ENCODE results near the gene UFM1.

GRCh38 chr13:38384171-38384570 is 34.5 kb downstream of the UFM1 start:
- TF ChIP-seq CTCF (IDR thresholded peaks at IDR 0.05) (no peak), POLR2A (IDR thresholded peaks at IDR 0.05) (no peak), POLR2AphosphoS5 (IDR thresholded peaks at IDR 0.05) (no peak), EP300 (IDR thresholded peaks at IDR 0.05; ENCODE audit: low read depth) (no peak)
